HL-60/S4 (cell line): ENCODE data around the gene SNAPC5.
"Not testable (repeated sequence)": the region's sequence is repeated elsewhere in the genome, so short reads cannot be mapped to it uniquely, and the experiment has no call there.

Experiments
- in situ Hi-C: fragments of 300-500 bp; cut with MboI; formaldehyde crosslinking; loops from 2 replicates; pipeline ENCODE4 v1.14.3; 2022; ENCODE audit warnings: low sequenced_read_pairs

SNAPC5 gene

DNA sequence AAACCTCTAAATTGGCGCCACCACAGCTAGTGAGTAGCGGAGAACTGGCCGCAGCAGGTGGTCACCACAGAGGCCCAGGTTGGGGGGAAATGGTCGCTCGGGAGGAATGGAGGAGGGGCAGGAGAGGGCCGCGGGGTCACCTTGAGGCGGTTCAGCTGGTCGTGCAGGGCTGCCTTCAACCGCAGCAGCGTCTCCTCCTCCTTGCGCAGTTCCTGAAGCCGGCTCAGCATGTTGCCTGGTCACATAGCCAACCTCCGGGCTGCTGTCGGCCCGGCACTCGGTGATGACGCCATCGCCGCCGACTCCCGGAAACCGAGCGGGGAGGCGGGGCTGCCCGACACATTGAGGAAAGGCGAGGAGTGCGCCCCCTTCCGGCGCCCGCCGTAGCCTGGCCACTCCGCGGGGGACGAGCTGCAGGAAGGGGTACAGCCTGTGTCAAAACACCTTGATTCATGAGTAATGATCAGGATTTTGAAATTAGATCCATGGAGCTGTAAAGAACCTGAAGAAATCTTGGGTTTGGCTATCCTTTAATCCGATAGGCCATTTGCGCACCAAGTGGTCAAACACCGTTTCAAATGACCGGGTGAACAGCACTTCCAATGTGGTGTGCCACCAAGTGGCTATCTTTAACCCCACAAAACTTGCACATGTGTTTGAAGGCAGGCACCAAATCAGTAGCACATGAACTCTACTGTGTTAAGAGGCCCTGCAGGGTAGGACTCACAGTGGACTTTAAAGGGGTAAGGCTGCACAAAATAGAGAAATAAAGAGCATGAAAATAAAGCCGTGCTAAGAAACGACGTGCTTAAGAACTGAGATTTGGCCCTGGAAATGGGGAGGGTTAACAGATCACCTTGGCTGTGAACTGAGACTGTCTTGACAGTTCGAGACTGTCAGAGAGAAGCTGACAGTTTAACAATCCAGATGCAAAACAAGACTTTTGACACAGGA lies at the start of gene SNAPC5:
Gene SNAPC5, minus strand, starts transcription at position 261 of the 954 bp plus-strand sequence. Its CDS starts 31 bp downstream, at position 230.
- in situ Hi-C loops, result loop anchor here (10.0 kb wide), 1 partner anchor 143 kb away; the partner anchor contains the start of gene TIPIN

DNA sequence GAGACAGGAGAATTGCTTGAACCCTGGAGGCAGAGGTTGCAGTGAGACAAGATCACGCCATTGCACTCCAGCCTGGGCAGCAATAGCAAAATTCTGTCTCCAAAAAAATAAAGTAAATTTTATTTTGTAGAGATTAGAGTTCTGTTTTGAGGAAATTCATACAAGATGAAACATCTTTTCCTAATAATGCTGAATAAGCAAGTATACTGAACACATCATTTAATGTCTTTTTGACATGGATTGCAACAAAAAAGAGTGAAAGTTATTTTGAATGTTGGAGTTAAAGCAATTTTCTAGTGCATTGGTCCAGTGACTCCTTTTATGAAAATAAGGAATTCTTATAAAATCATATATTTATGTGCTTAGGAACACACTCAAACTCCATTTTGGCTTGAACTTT lies 47.7 kb upstream of the SNAPC5 start:
- in situ Hi-C loops, result no loop called here

DNA sequence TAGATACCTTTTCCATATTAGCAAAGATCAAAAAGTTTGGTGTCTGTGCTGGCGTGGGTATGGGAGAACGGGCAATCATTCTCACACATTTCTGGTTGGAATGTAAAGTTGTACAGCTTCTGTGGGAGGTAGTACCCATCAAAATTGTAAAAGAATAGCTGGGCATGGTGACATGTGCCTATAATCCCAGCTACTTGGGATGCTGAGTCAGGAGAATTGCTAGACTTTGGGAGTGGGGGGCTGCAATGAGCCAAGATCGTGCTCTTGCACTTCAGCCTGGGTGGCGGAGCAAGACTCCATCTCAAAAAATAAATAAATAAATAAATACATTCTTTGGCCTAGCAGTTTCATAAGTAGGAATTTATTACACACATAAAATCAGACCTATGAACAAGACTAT lies 45.3 kb upstream of the SNAPC5 start:
- in situ Hi-C loops, result no loop called here

DNA sequence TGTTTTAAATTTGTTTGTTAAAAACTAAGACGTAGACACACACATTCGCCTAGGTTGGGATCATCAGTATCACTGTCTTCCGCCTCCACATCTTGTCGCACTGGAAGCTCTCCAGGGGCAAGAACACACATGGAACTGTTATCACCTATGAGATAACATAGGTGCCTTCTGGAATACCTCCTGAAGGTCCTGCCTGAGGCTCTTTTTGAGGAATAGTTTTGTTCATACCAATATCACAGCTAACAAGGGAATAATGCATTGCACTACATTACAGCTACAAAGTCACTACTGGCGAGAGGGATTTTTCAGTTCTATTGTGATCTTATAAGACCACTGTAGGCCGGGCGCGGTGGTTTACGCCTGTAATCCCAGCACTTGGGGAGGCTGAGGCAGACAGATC lies 37.5 kb upstream of the SNAPC5 start:
- in situ Hi-C loops, result no loop called here

DNA sequence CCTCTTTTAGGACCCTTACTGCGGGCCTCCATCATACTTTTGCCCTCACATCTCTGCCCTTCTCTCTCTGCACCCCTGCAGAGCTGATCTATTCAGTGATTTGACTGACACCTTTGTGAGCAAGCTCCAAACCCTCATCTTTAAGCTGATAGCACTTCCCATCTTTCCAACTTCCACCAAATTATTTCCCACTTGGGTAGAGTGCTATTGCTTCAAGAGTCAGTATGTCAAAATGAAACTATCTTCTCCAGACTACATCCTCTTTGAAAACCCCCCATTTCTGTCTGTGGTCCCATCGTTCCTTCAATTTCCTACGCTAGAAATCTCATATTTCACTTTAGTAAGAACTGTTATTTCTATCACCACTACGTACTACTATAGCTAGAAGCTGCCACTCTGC lies 27.3 kb upstream of the SNAPC5 start:
- in situ Hi-C loops, result no loop called here

- in situ Hi-C loops, result no loop called here
These were observed 26.4 kb upstream of the SNAPC5 start for GRCh38 chr15:66523926-66524325.

DNA sequence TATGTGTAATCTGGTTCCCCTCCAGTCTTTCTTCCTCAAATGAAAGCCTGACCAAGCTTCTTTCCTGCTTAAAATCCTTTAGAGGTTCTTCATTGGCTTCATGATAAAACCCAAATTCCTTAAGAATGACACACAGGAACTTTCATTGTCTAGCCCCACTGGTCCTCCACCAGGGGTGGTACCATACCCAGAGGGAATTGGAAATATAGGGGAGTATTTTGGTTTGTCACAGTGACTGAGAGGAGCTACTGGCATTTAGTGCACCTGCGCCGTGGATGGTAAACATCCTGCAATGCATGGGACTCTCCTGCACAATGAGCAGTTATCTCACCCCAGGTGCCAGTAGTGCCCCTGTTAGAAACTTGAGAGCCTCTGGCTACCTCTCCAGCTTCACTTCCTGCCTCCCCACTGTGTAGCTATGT lies 18.4 kb upstream of the SNAPC5 start:
- in situ Hi-C loops, result no loop called here

DNA sequence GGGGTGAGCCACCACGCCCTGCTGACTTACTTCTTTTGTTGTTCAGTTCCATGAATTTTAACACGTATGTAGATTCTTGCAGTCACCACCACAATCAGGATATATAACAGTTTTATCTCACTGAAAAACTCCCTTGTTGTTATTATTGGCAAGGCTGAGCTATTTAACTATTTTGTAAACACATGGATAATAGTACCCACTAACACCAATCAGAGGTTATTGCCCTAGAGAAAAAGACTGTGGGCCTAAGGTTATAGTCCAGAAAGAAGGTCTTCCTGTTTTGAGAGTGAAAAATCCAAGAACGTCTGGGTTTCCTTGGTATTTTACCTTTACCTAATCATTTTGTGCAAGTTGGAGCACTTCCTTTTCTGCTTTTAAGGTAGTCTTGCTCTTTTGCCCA lies 17.0 kb upstream of the SNAPC5 start:
- in situ Hi-C loops, result no loop called here

DNA sequence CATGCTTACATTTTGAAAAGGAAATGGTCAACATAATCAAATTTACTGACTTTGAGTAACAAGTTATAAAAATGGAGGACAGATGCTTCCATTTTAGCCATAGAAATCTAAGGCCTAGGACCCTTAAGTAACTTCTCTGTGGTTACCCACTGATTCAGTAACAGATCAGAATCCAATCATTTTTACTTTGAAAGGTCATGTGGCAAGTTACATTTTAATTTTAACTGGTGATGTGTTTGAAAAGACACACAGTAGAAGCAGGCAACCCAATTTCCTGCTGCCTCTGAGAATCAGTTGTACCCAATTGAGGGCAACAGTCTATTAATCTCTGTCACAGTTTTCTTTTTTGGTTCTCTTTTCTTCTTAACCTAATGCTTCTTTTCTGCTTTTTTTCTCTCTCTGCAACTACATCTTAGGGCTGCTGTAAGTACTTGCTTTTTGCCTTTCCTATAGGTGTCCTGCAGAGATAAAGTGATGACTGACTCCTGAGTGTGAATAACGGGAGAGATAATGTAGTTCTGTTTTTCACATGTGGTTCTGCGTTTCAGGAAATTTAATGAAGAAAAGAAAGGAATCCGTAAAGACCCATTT lies 10.8 kb upstream of the SNAPC5 start:
- in situ Hi-C loops, result no loop called here

- in situ Hi-C loops, result no loop called here
These were observed 8.3 kb upstream of the SNAPC5 start for GRCh38 chr15:66505818-66506217.

GRCh38 chr15:66505430-66505811 lies 7.9 kb upstream of the SNAPC5 start:
- in situ Hi-C loops, result no loop called here

DNA sequence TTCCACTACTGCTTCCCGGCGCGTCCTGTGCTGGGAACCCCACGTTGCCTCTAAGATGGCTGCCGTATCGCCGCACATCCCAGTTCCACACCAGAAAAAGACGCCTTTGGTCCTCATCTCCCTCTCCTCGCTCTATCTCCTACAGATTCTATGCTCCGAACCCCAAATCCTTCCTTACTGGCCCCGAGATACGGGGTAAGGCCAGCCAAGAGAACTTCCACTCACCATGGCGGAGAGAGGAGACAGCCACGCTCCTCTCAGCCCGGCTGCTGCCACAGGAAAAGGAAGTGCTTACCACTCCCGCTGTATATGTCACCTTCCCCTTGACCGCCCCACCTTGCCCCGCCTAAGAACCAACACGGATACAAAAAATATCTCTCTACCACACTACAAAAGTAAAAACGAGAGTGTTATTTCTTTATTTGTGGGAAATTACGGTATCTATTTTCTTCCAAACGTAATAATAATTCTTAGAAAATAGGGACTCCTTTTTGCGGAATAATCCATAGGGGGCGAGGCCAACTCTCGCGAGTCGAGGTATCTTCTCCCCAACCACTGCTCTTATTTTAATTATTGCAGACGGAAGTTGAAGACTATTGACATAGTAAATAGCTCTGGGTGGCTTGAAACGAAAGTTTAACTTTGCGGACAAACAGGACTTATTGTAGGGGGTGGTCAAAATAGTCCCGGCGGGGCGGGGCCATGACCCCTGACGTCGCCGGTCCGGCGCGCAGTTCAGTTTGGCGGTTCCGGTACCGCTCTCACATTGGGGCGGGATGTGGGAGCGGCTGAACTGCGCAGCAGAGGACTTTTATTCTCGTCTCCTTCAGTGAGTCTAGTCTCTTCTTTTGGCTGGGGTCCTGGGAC lies 7.2 kb upstream of the SNAPC5 start, which contains the start of the genes RPL4 and ZWILCH:
Gene RPL4, minus strand, starts transcription at position 293 of the 867 bp plus-strand sequence. Its CDS starts 65 bp downstream, at position 228.
Gene ZWILCH, plus strand, starts transcription at position 764 of the 867 bp plus-strand sequence. Its CDS starts 13 bp downstream, at position 777.
- in situ Hi-C loops, result no loop called here

- in situ Hi-C loops, result no loop called here
These were observed 6.4 kb upstream of the SNAPC5 start for GRCh38 chr15:66503780-66504562.

GRCh38 chr15:66503041-66503648 lies 5.6 kb upstream of the SNAPC5 start:
- in situ Hi-C loops, result not testable (repeated sequence)

DNA sequence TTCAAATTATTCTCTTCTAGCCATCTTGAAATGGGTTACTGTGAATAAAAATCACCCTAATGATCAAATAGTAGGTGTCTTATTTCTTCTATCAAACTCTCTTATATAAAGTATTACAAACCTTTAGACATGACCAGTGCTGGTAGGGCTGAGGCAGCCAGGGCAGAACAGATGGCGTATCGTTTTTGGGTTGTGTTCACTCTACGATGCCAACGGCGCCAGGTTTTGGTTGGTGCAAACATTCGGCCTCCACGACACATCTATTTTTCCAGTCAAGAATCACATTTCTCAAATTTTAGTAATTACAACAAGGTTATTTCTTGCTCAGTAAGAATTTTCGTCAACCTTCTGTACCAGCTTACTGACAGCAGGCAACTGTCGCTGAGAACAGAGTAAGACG lies 4.9 kb upstream of the SNAPC5 start:
- in situ Hi-C loops, result no loop called here

DNA sequence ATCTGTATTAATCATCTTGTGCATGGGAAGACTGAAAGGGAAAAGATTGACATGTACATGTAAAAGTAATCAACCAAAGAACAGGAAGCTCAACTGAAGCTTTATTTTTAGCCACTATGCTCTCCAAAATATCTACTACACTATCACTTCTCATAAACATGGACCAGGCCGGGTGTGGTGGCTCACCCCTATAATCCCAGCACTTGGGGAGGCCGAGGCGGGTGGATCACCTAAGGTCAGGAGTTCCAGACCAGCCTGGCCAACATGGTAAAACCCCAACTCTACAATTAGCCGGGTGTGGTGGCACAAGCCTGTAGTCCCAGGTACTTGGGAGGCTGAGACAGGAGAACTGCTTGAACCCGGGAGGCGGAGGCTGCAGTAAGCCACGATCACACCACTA lies 2.8 kb upstream of the SNAPC5 start:
- in situ Hi-C loops, result not testable (repeated sequence)

- in situ Hi-C loops, result loop anchor here (10.0 kb wide), 1 partner anchor 144 kb away; the partner anchor contains the start of gene TIPIN
These were observed 1.2 kb upstream of the SNAPC5 start for GRCh38 chr15:66498501-66499386.

DNA sequence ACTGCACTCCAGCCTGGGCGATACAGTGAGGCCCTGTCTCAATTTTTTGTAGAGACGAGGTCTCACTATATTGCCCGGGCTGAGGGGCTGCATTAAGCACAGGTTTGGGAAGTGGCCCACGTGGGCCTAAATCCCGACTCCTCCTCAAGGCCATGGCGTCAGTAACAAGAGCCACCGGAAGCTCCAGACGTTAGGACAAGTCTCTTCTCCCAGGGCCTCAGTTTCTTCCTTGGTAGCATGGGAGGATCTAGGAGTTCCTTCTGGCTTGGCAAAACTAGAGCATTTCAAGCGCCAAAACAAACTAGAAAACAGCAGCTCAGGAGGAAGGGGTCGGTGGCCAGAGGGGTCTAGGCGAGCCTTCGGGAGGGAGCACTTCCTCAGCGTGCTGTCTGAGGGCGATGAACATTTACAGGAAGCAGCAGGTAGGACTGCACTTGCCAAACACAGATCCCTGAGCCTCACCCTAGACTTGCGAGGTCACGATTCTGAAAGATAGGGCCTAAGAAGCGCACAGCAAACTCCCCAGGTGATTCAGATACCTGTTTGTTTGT lies 536 bp downstream of the SNAPC5 start:
- in situ Hi-C loops, result loop anchor here (10.0 kb wide), 1 partner anchor 142 kb away; the partner anchor contains the start of gene TIPIN
